Measurements from ENCODE around the gene ZNF580. TPM values are rescaled to one million over a fixed set of nuclear protein-coding genes. Genes with fewer than 3 reads are reported as not detected.

ZNF580 gene
- total RNA-seq, 1 experiment from 2014 or later, result 6.5 TPM

DNA sequence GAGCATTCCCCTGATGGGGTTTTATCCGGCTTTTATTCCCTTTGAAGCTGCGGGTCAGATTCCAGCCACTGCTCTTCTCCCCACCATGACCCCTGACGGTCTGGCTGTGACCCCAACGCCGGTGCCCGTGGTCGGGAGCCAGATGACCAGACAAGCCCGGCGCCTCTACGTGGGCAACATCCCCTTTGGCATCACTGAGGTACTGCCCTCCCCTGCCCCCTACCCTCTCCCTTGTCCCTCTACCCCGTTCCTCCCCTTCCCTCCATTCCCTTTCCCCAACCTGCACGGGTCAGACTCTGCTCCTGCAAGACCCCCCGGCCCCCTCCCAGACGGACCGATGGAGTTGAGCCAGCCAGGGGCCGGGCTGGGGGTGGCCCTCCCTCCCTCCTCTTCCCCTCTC lies 20.2 kb downstream of the ZNF580 start:
- peaks cover 75% of the 10 kb centered on the region for H3K36me3 ChIP-seq
- H3K4me3 ChIP-seq, result no peak overlapping the region
- peaks cover 10% of the 10 kb centered on the region; the same call in 1 of the 2 replicates for H3K4me1 ChIP-seq (replicated peaks)
- H3K27me3 ChIP-seq (replicated peaks), result no peaks in the 10 kb centered on the region
- H3K9me3 ChIP-seq (replicated peaks), result no peaks in the 10 kb centered on the region
- H3K27ac ChIP-seq, result no peak overlapping the region
- DNase-seq (ENCODE audit: low read depth in 1 of 2, low spot score in 2 of 2), result no peak

DNA sequence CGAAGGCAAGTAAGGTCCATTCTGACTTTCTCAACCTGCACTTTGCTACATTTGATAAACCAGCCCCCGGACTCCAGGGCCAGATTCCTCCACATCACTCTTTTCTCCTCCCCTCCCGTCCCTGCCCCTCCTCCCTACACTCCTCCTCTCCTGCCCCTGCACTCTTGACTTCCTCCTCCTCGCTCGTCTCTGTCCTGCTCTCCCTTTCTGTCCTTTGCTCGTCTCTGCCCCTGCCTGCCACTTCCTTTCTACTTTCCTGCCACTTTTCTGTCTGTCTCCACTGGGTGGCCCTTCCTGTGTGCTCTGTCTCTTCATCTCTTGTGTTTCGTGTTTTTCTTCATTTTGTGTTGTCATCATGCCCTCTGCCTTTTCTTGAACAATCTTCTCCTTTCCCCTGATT lies 21.0 kb downstream of the ZNF580 start:
- H3K9me3 ChIP-seq (replicated peaks), result no peaks in the 10 kb centered on the region
- no peak overlapping the region for H3K27ac ChIP-seq
- peaks cover 2% of the 10 kb centered on the region; the same call in 1 of the 2 replicates for H3K4me1 ChIP-seq (replicated peaks)
- H3K27me3 ChIP-seq (replicated peaks), result no peaks in the 10 kb centered on the region
- H3K4me3 ChIP-seq, result no peak overlapping the region
- no peak for DNase-seq (ENCODE audit: low read depth in 1 of 2, low spot score in 2 of 2)
- H3K36me3 ChIP-seq, result peaks cover 75% of the 10 kb centered on the region

DNA sequence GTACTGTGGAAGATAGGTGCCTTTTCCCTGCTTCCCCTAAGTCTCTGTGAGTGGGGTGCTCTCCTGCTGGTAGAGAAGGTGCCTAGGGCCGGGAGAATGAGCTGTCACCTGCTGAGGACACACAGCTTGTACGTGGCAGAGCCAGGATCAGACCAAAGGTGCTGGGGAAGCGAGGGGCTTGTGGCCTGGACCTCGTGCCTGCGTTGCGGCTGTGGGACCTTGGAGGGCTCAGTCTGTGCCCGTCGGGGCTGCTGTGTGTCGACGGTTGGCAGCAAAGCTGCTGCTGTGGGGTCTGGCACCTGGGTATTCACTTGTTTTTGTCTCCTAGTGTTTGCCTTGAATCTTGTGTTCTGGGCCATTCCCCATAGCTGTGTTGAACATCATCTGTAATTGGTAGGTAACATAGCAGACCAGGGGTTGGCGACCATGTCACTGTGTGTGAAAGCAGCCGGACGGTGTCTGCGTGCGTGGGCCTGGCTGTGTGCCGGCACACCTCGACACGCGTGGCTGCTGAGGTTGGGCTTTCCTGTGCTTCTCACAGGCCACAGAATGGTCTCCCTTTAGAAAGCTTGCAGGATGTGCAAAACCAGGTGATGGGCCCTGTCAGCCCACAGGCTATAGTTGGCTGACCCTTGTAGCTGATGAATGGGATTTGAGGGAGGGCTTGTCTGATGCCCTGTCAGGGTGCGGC lies 23.2 kb downstream of the ZNF580 start:
- DNase-seq (ENCODE audit: low read depth in 1 of 2, low spot score in 2 of 2), result no peak
- no peaks in the 10 kb centered on the region for H3K9me3 ChIP-seq (replicated peaks)
- no peak overlapping the region for H3K4me3 ChIP-seq
- H3K27ac ChIP-seq, result no peak overlapping the region
- H3K36me3 ChIP-seq, result peaks cover 89% of the 10 kb centered on the region
- no peaks in the 10 kb centered on the region for H3K27me3 ChIP-seq (replicated peaks)
- no peaks in the 10 kb centered on the region for H3K4me1 ChIP-seq (replicated peaks)

DNA sequence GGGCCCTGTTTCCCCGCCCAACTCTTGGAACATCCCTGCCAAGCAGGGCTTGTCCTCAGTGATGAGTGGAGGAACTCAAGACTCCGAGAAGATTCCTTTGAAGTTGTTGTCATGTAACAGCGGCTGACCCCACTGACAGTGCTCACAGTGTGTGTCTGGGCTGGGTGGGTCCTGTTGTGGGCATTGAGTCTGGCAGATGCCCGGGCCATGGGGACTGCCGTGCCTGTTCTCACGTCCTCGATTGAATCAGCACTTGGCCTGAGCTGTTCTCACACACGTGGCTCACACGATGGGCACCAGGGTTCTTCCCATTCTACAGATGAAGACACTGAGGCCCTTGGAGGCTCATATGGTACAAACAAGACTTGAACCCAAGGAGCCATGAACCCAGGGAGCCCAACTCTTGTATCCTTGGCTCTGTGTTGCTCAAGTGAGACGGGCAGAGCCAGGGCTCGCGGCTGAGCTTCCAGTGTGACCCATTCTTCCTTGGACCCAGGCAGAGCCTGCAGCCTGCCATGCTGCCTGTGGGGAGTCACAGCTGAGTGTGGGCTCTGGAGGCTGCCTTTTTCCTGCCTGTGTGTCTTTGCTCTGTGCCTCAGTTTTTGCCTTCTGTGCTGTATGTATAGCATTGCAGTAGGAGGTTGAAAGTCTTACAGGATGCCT lies 25.7 kb downstream of the ZNF580 start:
- no peak overlapping the region for H3K27ac ChIP-seq
- H3K4me1 ChIP-seq (replicated peaks), result no peaks in the 10 kb centered on the region
- H3K27me3 ChIP-seq (replicated peaks), result no peaks in the 10 kb centered on the region
- DNase-seq (ENCODE audit: low read depth in 1 of 2, low spot score in 2 of 2), result no peak
- H3K4me3 ChIP-seq, result no peak overlapping the region
- no peaks in the 10 kb centered on the region for H3K9me3 ChIP-seq (replicated peaks)
- H3K36me3 ChIP-seq, result peaks cover 86% of the 10 kb centered on the region

DNA sequence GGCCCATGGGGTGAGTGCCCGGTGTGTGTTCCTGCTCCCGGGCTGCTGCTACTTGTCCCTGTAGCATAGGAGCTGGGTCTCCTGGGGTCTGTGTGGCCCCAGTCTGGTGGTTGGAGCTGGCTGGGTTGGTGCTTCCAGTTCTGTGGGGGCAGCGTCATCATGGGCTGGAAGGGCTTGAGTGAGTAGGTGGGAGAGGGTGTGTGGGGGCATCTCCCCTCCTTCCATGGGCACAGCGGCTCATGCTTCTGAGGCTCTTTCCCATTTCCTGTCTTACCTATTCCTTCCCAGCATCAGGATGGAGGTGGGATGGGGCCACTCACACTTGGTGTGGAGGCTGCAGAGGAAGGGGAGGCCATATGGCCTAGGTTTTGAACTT lies 26.2 kb downstream of the ZNF580 start:
- H3K4me1 ChIP-seq (replicated peaks), result no peaks in the 10 kb centered on the region
- no peak overlapping the region for H3K4me3 ChIP-seq
- no peaks in the 10 kb centered on the region for H3K27me3 ChIP-seq (replicated peaks)
- no peaks in the 10 kb centered on the region for H3K9me3 ChIP-seq (replicated peaks)
- DNase-seq (ENCODE audit: low read depth in 1 of 2, low spot score in 2 of 2), result no peak
- peaks cover 86% of the 10 kb centered on the region for H3K36me3 ChIP-seq
- no peak overlapping the region for H3K27ac ChIP-seq

DNA sequence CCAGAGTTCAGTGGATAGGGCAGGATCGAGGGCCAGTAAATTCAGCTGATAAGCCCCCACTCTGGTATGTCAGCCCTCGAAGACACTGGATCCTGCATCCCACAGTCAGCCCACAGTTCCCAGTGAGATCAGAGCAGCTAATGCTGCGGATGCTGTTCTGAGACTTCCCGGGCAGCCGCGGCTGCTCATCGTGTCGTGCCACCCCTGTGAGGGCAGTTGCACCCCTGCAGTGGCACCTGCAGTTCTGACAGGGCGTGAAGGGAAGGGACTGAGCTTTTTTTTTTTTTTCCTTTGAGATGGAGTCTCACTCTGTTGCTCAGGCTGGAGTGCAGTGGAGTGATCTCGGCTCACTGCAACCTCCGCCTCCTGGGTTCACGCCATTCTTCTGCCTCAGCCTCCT lies 26.7 kb downstream of the ZNF580 start:
- Histone ChIP-seq H3K4me3 (no peak overlapping the region), H3K27me3 (replicated peaks) (no peaks in the 10 kb centered on the region), H3K36me3 (peaks cover 88% of the 10 kb centered on the region), H3K27ac (no peak overlapping the region), H3K4me1 (replicated peaks) (0 out of 2 replicates have a peak, but pooled peaks cover 4% of the 10 kb centered on the region), H3K9me3 (replicated peaks) (no peaks in the 10 kb centered on the region)
- no peak for DNase-seq (ENCODE audit: low read depth in 1 of 2, low spot score in 2 of 2)

DNA sequence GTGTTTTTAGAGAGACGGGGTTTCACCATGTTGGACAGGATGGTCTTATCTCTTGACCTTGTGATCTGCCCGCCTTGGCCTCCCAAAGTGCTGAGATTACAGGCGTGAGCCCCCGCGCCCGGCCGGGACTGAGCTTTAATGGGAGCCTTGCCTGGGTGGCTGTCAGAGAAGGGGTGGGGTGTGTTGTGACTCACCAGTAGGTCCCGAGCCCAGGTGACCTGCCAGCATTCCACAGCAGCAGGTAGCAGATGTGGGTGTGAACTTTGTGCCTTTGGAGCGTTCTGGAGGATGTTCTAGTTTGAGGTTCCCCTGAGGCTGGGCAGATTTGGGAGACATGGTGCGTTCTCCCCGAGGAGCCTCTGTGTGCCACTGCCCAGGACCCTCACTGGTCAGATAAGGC lies 27.2 kb downstream of the ZNF580 start:
- no peak for DNase-seq (ENCODE audit: low read depth in 1 of 2, low spot score in 2 of 2)
- H3K9me3 ChIP-seq (replicated peaks), result no peaks in the 10 kb centered on the region
- no peaks in the 10 kb centered on the region for H3K27me3 ChIP-seq (replicated peaks)
- H3K27ac ChIP-seq, result no peak overlapping the region
- 0 out of 2 replicates have a peak, but pooled peaks cover 4% of the 10 kb centered on the region for H3K4me1 ChIP-seq (replicated peaks)
- no peak overlapping the region for H3K4me3 ChIP-seq
- H3K36me3 ChIP-seq, result peaks cover 87% of the 10 kb centered on the region

DNA sequence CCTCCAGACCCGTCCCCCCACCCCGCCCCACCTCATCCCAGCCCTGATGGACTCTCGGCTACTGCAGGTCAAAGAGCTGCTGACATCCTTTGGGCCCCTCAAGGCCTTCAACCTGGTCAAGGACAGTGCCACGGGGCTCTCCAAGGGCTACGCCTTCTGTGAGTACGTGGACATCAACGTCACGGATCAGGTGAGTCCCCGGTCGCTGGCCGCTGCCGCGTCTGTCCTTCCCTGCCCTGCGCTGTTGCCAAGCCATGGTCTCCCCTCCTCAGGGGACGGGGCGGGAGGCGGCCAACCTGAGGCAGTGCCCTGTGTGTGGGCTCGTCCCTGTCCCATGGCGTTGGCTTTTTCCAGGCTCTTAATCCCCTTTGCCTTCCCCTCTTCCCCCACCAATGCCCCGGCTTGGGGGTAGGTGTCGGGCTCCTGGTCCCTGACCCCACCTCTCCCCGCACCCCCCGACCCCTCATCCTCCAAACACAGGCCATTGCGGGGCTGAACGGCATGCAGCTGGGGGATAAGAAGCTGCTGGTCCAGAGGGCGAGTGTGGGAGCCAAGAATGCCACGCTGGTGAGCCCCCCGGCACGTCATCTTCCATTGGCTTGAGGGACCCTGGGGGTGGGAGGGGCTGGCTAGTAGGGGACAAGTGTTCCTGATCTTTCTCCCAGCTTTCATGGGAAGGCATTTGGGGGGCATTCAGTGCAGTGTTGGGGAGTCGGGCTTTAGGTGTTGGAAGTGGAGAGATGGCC lies 28.0 kb downstream of the ZNF580 start:
- no peak overlapping the region for H3K27ac ChIP-seq
- H3K9me3 ChIP-seq (replicated peaks), result no peaks in the 10 kb centered on the region
- H3K4me3 ChIP-seq, result no peak overlapping the region
- peaks cover 84% of the 10 kb centered on the region for H3K36me3 ChIP-seq
- no peak for DNase-seq (ENCODE audit: low read depth in 1 of 2, low spot score in 2 of 2)
- 0 out of 2 replicates have a peak, but pooled peaks cover 4% of the 10 kb centered on the region for H3K4me1 ChIP-seq (replicated peaks)
- H3K27me3 ChIP-seq (replicated peaks), result no peaks in the 10 kb centered on the region

DNA sequence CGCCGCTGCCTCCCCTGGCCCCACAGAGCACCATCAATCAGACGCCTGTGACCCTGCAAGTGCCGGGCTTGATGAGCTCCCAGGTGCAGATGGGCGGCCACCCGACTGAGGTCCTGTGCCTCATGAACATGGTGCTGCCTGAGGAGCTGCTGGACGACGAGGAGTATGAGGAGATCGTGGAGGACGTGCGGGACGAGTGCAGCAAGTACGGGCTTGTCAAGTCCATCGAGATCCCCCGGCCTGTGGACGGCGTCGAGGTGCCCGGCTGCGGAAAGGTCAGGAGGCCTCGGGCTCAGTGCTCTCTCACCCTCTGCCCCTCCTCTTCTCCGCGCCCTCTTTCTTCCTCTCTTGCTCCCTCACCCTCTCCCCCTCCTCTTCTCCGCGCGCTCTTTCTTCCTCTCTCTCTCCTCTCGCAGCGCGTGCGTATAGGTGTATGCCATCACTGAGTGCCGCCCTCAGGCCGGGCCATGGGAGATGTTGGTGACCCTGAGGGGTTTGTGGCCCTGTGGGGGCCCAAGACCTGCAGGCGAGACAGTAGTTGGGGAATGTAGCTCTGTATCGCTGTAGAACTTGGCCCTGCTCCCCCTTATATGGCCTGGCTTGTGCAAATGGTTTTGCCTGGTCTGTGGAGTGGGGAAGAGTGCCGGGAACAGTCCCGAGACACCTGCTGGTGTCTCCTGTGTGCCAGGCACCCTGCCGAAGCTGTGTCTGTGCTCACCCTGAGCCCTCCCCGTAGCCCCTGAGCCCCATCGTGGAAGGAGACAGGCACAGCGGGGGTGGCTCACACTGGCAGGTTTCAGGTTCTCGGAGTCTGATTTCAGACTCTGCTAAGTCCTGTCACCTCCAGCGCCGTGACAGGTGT lies 28.8 kb downstream of the ZNF580 start:
- no peak for DNase-seq (ENCODE audit: low read depth in 1 of 2, low spot score in 2 of 2)
- H3K9me3 ChIP-seq (replicated peaks), result no peaks in the 10 kb centered on the region
- no peak overlapping the region for H3K4me3 ChIP-seq
- peaks cover 8% of the 10 kb centered on the region for H3K4me1 ChIP-seq (replicated peaks)
- H3K27ac ChIP-seq, result no peak overlapping the region
- peaks cover 80% of the 10 kb centered on the region for H3K36me3 ChIP-seq
- H3K27me3 ChIP-seq (replicated peaks), result no peaks in the 10 kb centered on the region

DNA sequence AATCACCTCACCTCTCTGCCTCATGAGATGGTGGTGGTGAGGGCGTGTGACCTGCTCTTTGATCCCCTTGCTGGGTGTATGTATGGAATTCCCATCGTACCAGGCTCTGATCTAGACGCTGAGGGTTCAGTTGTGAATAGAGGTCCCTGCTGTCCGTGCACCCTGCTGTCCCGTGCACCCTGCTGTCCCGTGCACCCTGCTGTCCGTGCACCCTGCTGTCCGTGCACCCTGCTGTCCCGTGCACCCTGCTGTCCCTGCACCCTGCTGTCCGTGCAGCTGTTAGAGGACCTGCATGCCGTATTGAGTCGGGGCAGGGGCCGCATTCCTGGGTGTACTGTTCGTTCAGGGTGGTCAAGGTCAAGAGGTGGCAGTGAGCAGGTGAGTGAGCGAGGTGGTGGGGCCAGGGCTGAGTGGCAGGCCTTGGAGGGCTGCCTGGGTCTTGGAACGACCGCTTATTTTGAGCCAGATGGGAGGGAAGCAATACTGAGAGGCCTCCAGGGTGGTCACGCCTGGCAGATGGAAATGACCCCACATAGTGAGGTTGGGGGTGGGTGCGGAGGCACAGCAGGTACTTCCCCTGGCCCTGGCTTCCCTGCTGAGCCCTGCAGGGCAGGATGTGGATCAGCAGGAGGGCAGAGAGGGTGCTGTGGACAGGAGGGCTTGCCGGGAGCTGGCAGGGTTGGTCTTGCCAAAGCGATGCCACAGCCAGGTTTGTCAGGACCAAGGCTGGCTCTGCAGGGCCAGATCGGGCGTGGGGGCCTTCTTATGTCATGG lies 29.7 kb downstream of the ZNF580 start:
- Histone ChIP-seq H3K9me3 (replicated peaks) (no peaks in the 10 kb centered on the region; the same call in 1 of the 2 replicates), H3K4me3 (no peak overlapping the region), H3K36me3 (peaks cover 84% of the 10 kb centered on the region), H3K27me3 (replicated peaks) (no peaks in the 10 kb centered on the region), H3K27ac (no peak overlapping the region), H3K4me1 (replicated peaks) (peaks cover 10% of the 10 kb centered on the region)
- DNase-seq (ENCODE audit: low read depth in 1 of 2, low spot score in 2 of 2), result peak; percentile 25 to 81

DNA sequence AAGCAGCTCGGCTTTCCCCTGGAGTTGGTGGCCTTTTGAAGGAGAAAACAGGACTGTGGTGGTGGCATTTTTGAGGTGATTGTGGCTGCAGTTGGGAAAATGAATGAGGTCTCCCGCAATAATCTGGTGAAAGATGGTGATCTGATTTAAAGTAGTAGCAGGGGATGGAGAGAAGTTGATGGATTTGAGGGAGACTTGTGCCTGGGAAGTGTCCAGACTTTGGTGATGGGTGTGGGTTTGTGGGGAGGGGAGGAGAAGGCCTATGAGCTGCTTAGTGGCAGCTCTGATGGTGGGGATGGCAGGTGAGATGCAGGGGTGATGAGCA lies 30.2 kb downstream of the ZNF580 start:
- Histone ChIP-seq H3K4me1 (replicated peaks) (peaks cover 12% of the 10 kb centered on the region), H3K9me3 (replicated peaks) (no peaks in the 10 kb centered on the region; the same call in 1 of the 2 replicates), H3K36me3 (peaks cover 79% of the 10 kb centered on the region), H3K27ac (no peak overlapping the region), H3K27me3 (replicated peaks) (no peaks in the 10 kb centered on the region), H3K4me3 (no peak overlapping the region)
- no peak for DNase-seq (ENCODE audit: low read depth in 1 of 2, low spot score in 2 of 2)

DNA sequence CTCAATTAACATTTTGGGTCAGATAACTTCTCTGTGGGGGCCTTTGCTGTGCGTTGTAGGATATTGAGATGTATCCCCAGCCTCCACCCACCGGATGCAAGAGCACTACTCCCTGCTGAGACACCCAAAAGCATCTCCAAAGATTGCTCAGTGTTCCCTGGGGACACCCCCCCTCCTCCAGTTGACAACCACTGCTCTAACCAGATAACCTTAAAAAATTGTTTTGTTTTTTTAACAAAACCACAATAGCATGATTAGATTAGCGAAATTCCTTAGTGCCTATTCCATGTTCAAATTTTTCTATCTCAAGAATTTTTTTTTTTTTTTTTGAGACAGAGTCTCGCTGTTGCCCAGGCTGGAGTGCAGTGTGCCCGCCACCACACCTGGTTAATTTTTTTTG lies 31.6 kb downstream of the ZNF580 start:
- H3K9me3 ChIP-seq (replicated peaks), result no peaks in the 10 kb centered on the region; the same call in 1 of the 2 replicates
- no peaks in the 10 kb centered on the region for H3K27me3 ChIP-seq (replicated peaks)
- H3K36me3 ChIP-seq, result peaks cover 76% of the 10 kb centered on the region
- no peak overlapping the region for H3K4me3 ChIP-seq
- peaks cover 21% of the 10 kb centered on the region for H3K4me1 ChIP-seq (replicated peaks)
- DNase-seq (ENCODE audit: low read depth in 1 of 2, low spot score in 2 of 2), result no peak
- no peak overlapping the region for H3K27ac ChIP-seq

DNA sequence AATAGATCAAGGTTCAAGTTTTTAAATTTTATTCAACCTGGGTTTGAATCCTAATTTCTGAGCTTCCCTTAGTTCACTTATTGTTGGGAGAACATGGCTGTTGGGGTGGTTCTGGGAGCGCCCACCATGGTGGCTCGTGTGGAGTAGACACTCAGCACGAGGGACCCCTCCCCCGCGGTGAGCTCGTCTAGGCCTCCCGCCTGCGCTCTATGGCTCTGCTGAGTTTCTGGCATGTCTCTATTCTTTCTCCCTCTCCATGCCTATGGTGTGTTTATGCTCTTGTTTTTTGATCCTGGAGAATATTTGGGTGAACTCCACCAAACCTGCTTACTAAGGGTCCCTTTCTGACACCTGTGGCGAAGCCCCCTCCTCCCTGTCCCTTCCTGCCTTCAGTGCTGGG lies 32.7 kb downstream of the ZNF580 start:
- H3K4me3 ChIP-seq, result no peak overlapping the region
- DNase-seq (ENCODE audit: low read depth in 1 of 2, low spot score in 2 of 2), result no peak
- H3K9me3 ChIP-seq (replicated peaks), result no peaks in the 10 kb centered on the region; the same call in 1 of the 2 replicates
- H3K27ac ChIP-seq, result no peak overlapping the region
- H3K36me3 ChIP-seq, result peaks cover 77% of the 10 kb centered on the region
- no peaks in the 10 kb centered on the region for H3K27me3 ChIP-seq (replicated peaks)
- H3K4me1 ChIP-seq (replicated peaks), result peaks cover 21% of the 10 kb centered on the region
